HUES48 (cell line): Measurements from ENCODE around the gene ASIP.
"Not testable (repeated sequence)": the region's sequence is repeated elsewhere in the genome, so short reads cannot be mapped to it uniquely, and the experiment has no call there.

Experiments used
- H3K27ac ChIP-seq: one replicate; pipeline ENCODE4 v1.7.0; 2013; ENCODE audit warnings: low read depth, low read length, inconsistent platforms
- H3K27me3 ChIP-seq: 2 replicates; pipeline ENCODE4 v1.6.1; 2013; ENCODE audit warnings: mild to moderate bottlenecking, low read length; ENCODE audit not compliant: control insufficient read depth, insufficient read depth
- H3K36me3 ChIP-seq: 2 replicates; pipeline ENCODE4 v1.6.1; 2013; ENCODE audit warnings: low read length; ENCODE audit not compliant: control insufficient read depth, insufficient read depth
- H3K4me1 ChIP-seq: 2 replicates; pipeline ENCODE4 v1.6.1; 2013; ENCODE audit warnings: mild to moderate bottlenecking, low read length; ENCODE audit not compliant: control insufficient read depth, insufficient read depth
- H3K4me3 ChIP-seq: 2 replicates; pipeline ENCODE4 v1.5.1; 2013; ENCODE audit warnings: mild to moderate bottlenecking, low read depth, low read length
- H3K9ac ChIP-seq: 2 replicates; pipeline ENCODE4 v1.6.1; 2013; ENCODE audit warnings: mild to moderate bottlenecking, low read depth, low read length, moderate library complexity
- H3K9me3 ChIP-seq: 2 replicates; pipeline ENCODE4 v1.6.1; 2013; ENCODE audit warnings: low read length; ENCODE audit not compliant: control insufficient read depth, insufficient read depth

Gene ASIP

GRCh38 chr20:34262488-34263288, 21.5 kb downstream of the ASIP start:
- Histone ChIP-seq H3K36me3 (no peaks in the 10 kb centered on the region), H3K27ac (no peak overlapping the region), H3K4me1 (no peaks in the 10 kb centered on the region), H3K9ac (no peak overlapping the region), H3K4me3 (no peak overlapping the region), H3K27me3 (no peaks in the 10 kb centered on the region), H3K9me3 (no peaks in the 10 kb centered on the region)

- H3K4me3 ChIP-seq, H3K27ac ChIP-seq, H3K36me3 ChIP-seq, H3K9ac ChIP-seq, H3K9me3 ChIP-seq, H3K27me3 ChIP-seq, H3K4me1 ChIP-seq: not testable (repeated sequence)
Observed at GRCh38 chr20:34263468-34263867, 22.2 kb downstream of the ASIP start.

- H3K27me3 ChIP-seq, result peaks cover 4% of the 10 kb centered on the region; the same call in 1 of the 2 replicates
- no peak overlapping the region for H3K4me3 ChIP-seq
- no peaks in the 10 kb centered on the region for H3K36me3 ChIP-seq
- H3K27ac ChIP-seq, result no peak overlapping the region
- no peaks in the 10 kb centered on the region for H3K4me1 ChIP-seq
- no peak overlapping the region for H3K9ac ChIP-seq
- no peaks in the 10 kb centered on the region for H3K9me3 ChIP-seq
Observed at GRCh38 chr20:34264141-34264540, 22.9 kb downstream of the ASIP start.

DNA sequence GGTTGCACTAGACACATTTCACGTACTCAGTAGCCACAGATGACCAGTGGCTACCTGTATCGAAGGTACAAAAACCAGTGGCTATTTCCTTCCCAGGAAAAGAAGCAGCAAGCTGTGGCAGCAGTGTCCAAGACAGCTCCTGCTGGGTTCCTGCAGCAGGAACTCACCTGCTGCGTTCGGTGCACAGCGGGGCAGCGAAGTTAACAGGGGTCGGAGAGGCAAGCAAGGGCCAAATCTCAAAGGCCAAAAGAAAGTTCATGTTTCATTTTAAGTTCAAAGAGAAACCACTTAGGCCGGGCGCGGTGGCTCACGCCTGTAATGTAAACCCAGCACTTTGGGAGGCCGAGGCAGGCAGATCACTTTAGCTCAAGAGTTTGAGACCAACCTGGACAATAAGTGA, 26.9 kb downstream of the ASIP start:
- Histone ChIP-seq H3K4me3 (no peak overlapping the region), H3K9me3 (no peaks in the 10 kb centered on the region), H3K36me3 (no peaks in the 10 kb centered on the region; the same call in 1 of the 2 replicates), H3K27me3 (peaks cover 4% of the 10 kb centered on the region; the same call in 1 of the 2 replicates), H3K9ac (no peak overlapping the region), H3K4me1 (no peaks in the 10 kb centered on the region), H3K27ac (no peak overlapping the region)

DNA sequence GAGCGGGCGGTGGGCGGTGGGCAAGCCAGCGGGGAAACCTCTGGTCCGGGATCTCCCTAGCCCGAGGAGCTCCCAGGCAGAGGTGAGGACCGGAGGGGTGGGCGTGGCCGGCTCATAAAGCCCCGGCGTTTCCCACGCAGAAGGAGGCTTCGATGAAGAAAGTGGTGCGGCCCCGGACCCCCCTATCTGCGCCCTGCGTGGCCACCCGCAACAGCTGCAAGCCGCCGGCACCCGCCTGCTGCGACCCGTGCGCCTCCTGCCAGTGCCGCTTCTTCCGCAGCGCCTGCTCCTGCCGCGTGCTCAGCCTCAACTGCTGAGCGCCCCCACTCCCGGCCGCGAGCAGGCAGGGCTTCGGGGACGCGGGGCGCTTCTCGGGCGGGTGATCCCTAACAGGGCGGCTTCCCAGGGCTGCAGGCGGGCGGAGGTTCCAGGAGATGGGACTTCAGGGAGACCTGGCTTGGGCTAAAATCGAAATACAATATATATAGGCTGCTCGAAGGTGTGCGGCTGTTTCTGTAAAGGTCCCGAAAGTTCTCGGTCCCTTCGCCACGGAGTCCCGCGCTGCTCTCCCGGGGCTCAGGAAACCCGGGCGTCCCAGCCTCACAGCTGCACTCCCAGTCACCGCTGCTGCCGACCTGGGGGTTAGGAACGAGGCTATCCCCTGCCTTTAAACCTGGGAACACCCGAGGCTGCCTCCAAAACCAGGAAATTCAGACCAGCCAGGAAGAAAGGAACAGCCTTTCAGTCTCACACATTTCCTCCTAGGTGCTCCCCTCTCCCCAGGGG, 27.8 kb downstream of the ASIP start:
- Histone ChIP-seq H3K9me3 (no peaks in the 10 kb centered on the region), H3K9ac (peak overlapping the region; percentile 53), H3K4me1 (no peaks in the 10 kb centered on the region), H3K4me3 (peak overlapping the region; percentile 56), H3K27ac (no peak overlapping the region), H3K36me3 (peaks cover 6% of the 10 kb centered on the region), H3K27me3 (peaks cover 4% of the 10 kb centered on the region; the same call in 1 of the 2 replicates)

DNA sequence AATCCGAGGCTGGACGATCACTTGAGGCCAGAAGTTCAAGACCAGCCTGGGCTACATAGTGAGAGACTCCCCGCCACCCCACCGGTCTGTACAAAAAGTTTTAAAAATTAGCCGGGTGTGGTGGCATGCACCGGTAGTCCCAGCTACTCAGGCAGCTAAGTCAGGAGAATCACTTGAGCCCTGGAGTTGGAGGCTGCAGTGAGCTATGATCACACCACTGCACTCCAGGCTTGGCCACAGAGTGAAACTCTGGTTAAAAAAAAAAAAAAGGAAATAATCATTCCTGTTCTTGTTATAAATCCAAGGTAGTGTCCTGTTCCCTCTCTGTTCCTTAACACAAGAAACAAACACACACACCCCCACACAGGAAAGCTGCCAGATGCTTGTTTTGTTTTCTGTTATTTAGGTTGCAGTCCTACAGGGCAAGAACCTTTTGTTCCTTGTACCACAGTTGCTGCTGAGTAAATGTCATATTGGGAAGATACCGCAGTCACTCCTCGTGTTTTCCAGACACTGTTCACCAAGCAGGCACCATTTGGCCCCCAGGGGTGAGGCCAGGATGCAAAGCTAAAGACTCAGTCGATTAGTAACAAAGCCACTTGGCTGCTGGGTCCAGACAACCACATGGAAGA, 28.9 kb downstream of the ASIP start:
- Histone ChIP-seq H3K36me3 (peaks cover 15% of the 10 kb centered on the region), H3K9me3 (no peaks in the 10 kb centered on the region), H3K27ac (no peak overlapping the region), H3K9ac (no peak overlapping the region), H3K27me3 (peaks cover 4% of the 10 kb centered on the region; the same call in 1 of the 2 replicates), H3K4me3 (no peak overlapping the region), H3K4me1 (no peaks in the 10 kb centered on the region)

DNA sequence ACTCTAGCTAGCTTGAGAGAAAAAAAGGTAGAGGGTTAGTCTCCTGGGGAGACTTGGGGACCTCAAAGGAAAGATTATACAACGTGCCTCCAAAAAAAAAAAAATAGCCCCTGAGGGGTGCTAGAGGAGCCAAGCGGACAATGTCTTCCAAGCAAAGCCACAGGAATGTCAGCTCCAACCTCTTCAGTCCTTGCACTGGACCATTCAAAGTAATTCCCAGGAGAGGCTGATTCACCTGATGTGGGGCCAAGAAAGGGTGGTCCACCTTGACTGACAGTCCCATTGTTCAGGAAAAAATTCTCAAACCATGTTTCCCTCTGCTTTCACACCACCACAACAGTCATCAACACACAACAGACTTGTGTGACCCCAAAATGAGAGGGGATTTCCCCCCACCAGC, 30.7 kb downstream of the ASIP start:
- no peaks in the 10 kb centered on the region for H3K4me1 ChIP-seq
- H3K9me3 ChIP-seq, result no peaks in the 10 kb centered on the region
- peaks cover 31% of the 10 kb centered on the region for H3K36me3 ChIP-seq
- no peak overlapping the region for H3K27ac ChIP-seq
- peaks cover 4% of the 10 kb centered on the region; the same call in 1 of the 2 replicates for H3K27me3 ChIP-seq
- H3K9ac ChIP-seq, result no peak overlapping the region
- H3K4me3 ChIP-seq, result no peak overlapping the region

- H3K9ac ChIP-seq, result no peak overlapping the region
- no peaks in the 10 kb centered on the region for H3K27me3 ChIP-seq
- H3K9me3 ChIP-seq, result no peaks in the 10 kb centered on the region
- no peak overlapping the region for H3K27ac ChIP-seq
- no peak overlapping the region for H3K4me3 ChIP-seq
- H3K36me3 ChIP-seq, result peaks cover 55% of the 10 kb centered on the region
- no peaks in the 10 kb centered on the region for H3K4me1 ChIP-seq
Observed at GRCh38 chr20:34274694-34275093, 33.5 kb downstream of the ASIP start.

- Histone ChIP-seq H3K4me3 (no peak overlapping the region), H3K9ac (no peak overlapping the region), H3K4me1 (no peaks in the 10 kb centered on the region), H3K36me3 (peaks cover 97% of the 10 kb centered on the region), H3K9me3 (no peaks in the 10 kb centered on the region), H3K27me3 (no peaks in the 10 kb centered on the region), H3K27ac (no peak overlapping the region)
Observed at GRCh38 chr20:34281177-34281576, 40.0 kb downstream of the ASIP start.

GRCh38 chr20:34282041-34282440, 40.8 kb downstream of the ASIP start:
- no peak overlapping the region for H3K9ac ChIP-seq
- no peaks in the 10 kb centered on the region for H3K27me3 ChIP-seq
- H3K36me3 ChIP-seq, result peaks cover 97% of the 10 kb centered on the region
- no peak overlapping the region for H3K4me3 ChIP-seq
- H3K9me3 ChIP-seq, result no peaks in the 10 kb centered on the region
- H3K4me1 ChIP-seq, result no peaks in the 10 kb centered on the region
- no peak overlapping the region for H3K27ac ChIP-seq

- Histone ChIP-seq H3K9ac (no peak overlapping the region), H3K27ac (no peak overlapping the region), H3K4me1 (no peaks in the 10 kb centered on the region), H3K9me3 (no peaks in the 10 kb centered on the region), H3K27me3 (no peaks in the 10 kb centered on the region), H3K36me3 (peaks cover 97% of the 10 kb centered on the region), H3K4me3 (no peak overlapping the region)
Observed at GRCh38 chr20:34283844-34284243, 42.6 kb downstream of the ASIP start.
